Measurements from ENCODE around the gene TAF9. TPM values are rescaled to one million over a fixed set of nuclear protein-coding genes. Genes with fewer than 3 reads are reported as not detected.
"Not testable (repeated sequence)": the region's sequence is repeated elsewhere in the genome, so short reads cannot be mapped to it uniquely, and the experiment has no call there.

The TAF9 gene
- total RNA-seq, 3 donors from 2014 or later (not counting 1 experiment from before 2014, with no cell fraction given) = 38.3 to 53.8 (median 46.6) TPM

GRCh38 chr5:69404659-69405330, 35.5 kb upstream of the TAF9 start:
- no peaks in the 10 kb centered on the region for H3K27me3 ChIP-seq (ENCODE audit: control insufficient read depth, insufficient read depth, low read length)
- Mint-ChIP-seq H3K4me3 (no peak overlapping the region), H3K4me1 (no peaks in the 10 kb centered on the region), H3K27ac (no peak overlapping the region), H3K9me3 (no peaks in the 10 kb centered on the region), H3K36me3 (peaks cover 5% of the 10 kb centered on the region), H3K27me3 (ENCODE audit: low read depth in 2 of 2) (no peaks in the 10 kb centered on the region)
- H3K36me3 ChIP-seq (ENCODE audit: control insufficient read depth, insufficient read depth, low read length) = peaks cover 33% of the 10 kb centered on the region
- no peaks in the 10 kb centered on the region for H3K9me3 ChIP-seq (ENCODE audit: control insufficient read depth, insufficient read depth, low read length)
- no peak for DNase-seq
- H3K4me3 ChIP-seq (ENCODE audit: low read length) = no peak overlapping the region
- intact Hi-C loops (cut with micrococcal nuclease) = no loop called here
- no peak overlapping the region for H3K27ac ChIP-seq (ENCODE audit: low read length)
- WGBS (ENCODE audit: insufficient coverage) = 89% methylated on average over 15 of the region's 15 CpGs
- H3K4me1 ChIP-seq (ENCODE audit: control insufficient read depth, insufficient read depth, low read length) = no peaks in the 10 kb centered on the region
- TF ChIP-seq CTCF (IDR thresholded peaks at IDR 0.05) = no peak
- no peak for ATAC-seq

- Histone ChIP-seq H3K9me3 (ENCODE audit: control insufficient read depth, insufficient read depth, low read length) (no peaks in the 10 kb centered on the region), H3K4me1 (ENCODE audit: control insufficient read depth, insufficient read depth, low read length) (no peaks in the 10 kb centered on the region), H3K4me3 (ENCODE audit: low read length) (no peak overlapping the region), H3K27ac (ENCODE audit: low read length) (no peak overlapping the region), H3K36me3 (ENCODE audit: control insufficient read depth, insufficient read depth, low read length) (peaks cover 20% of the 10 kb centered on the region), H3K27me3 (ENCODE audit: control insufficient read depth, insufficient read depth, low read length) (no peaks in the 10 kb centered on the region)
- H3K27me3 Mint-ChIP-seq (ENCODE audit: low read depth in 2 of 2) = no peaks in the 10 kb centered on the region
- DNase-seq = no peak
- no peak for ATAC-seq
- H3K27ac Mint-ChIP-seq = no peak overlapping the region
- H3K36me3 Mint-ChIP-seq = peaks cover 13% of the 10 kb centered on the region
- no peaks in the 10 kb centered on the region for H3K9me3 Mint-ChIP-seq
- no peak overlapping the region for H3K4me3 Mint-ChIP-seq
- H3K4me1 Mint-ChIP-seq = no peaks in the 10 kb centered on the region
- intact Hi-C loops (cut with micrococcal nuclease) = no loop called here
- no peak for TF ChIP-seq CTCF (IDR thresholded peaks at IDR 0.05)
These were observed 9.1 kb upstream of the TAF9 start for GRCh38 chr5:69378376-69378775.

GRCh38 chr5:69374911-69375446, 5.7 kb upstream of the TAF9 start:
- DNase-seq = no peak
- no peak overlapping the region for H3K4me3 Mint-ChIP-seq
- no peaks in the 10 kb centered on the region for H3K27me3 ChIP-seq (ENCODE audit: control insufficient read depth, insufficient read depth, low read length)
- WGBS (ENCODE audit: insufficient coverage) = 83% methylated on average over 4 of the region's 4 CpGs
- H3K9me3 ChIP-seq (ENCODE audit: control insufficient read depth, insufficient read depth, low read length) = no peaks in the 10 kb centered on the region
- H3K9me3 Mint-ChIP-seq = no peaks in the 10 kb centered on the region
- H3K27ac Mint-ChIP-seq = no peak overlapping the region
- no peak for ATAC-seq
- H3K36me3 Mint-ChIP-seq = peaks cover 13% of the 10 kb centered on the region
- peaks cover 7% of the 10 kb centered on the region for H3K4me1 ChIP-seq (ENCODE audit: control insufficient read depth, insufficient read depth, low read length)
- peaks cover 11% of the 10 kb centered on the region for H3K36me3 ChIP-seq (ENCODE audit: control insufficient read depth, insufficient read depth, low read length)
- no peak for TF ChIP-seq CTCF (IDR thresholded peaks at IDR 0.05)
- intact Hi-C loops (cut with micrococcal nuclease) = no loop called here
- peaks cover 0 to 8% of the 10 kb centered on the region in 2 donors for H3K4me1 Mint-ChIP-seq
- H3K27me3 Mint-ChIP-seq (ENCODE audit: low read depth in 2 of 2) = no peaks in the 10 kb centered on the region
- no peak overlapping the region for H3K4me3 ChIP-seq (ENCODE audit: low read length)
- H3K27ac ChIP-seq (ENCODE audit: low read length) = no peak overlapping the region

- no peaks in the 10 kb centered on the region for H3K27me3 ChIP-seq (ENCODE audit: control insufficient read depth, insufficient read depth, low read length)
- Mint-ChIP-seq H3K27me3 (ENCODE audit: low read depth in 2 of 2) (no peaks in the 10 kb centered on the region), H3K27ac (no peak overlapping the region), H3K36me3 (peaks cover 13% of the 10 kb centered on the region), H3K4me1 (peaks cover 14 to 21% of the 10 kb centered on the region in 2 donors), H3K9me3 (no peaks in the 10 kb centered on the region), H3K4me3 (peak overlapping the region; percentile 13)
- intact Hi-C loops (cut with micrococcal nuclease) = no loop called here
- no peak overlapping the region for H3K4me3 ChIP-seq (ENCODE audit: low read length)
- no peak for TF ChIP-seq CTCF (IDR thresholded peaks at IDR 0.05)
- H3K27ac ChIP-seq (ENCODE audit: low read length) = no peak overlapping the region
- no peaks in the 10 kb centered on the region for H3K9me3 ChIP-seq (ENCODE audit: control insufficient read depth, insufficient read depth, low read length)
- H3K4me1 ChIP-seq (ENCODE audit: control insufficient read depth, insufficient read depth, low read length) = peaks cover 20% of the 10 kb centered on the region
- DNase-seq = no peak
- H3K36me3 ChIP-seq (ENCODE audit: control insufficient read depth, insufficient read depth, low read length) = peaks cover 2% of the 10 kb centered on the region
- ATAC-seq = no peak
- WGBS (ENCODE audit: insufficient coverage) = 95% methylated on average over 3 of the region's 5 CpGs
These were observed 3.1 kb upstream of the TAF9 start for GRCh38 chr5:69372394-69372793.

GRCh38 chr5:69370335-69370734, 1.0 kb upstream of the TAF9 start:
- Histone ChIP-seq H3K36me3 (ENCODE audit: control insufficient read depth, insufficient read depth, low read length) (peaks cover 11% of the 10 kb centered on the region), H3K4me3 (ENCODE audit: low read length) (peak overlapping the region; percentile 97), H3K27ac (ENCODE audit: low read length) (peak overlapping the region; percentile 98), H3K4me1 (ENCODE audit: control insufficient read depth, insufficient read depth, low read length) (peaks cover 20% of the 10 kb centered on the region)
- WGBS (ENCODE audit: insufficient coverage) = 4% methylated on average over 16 of the region's 16 CpGs
- H3K27me3 Mint-ChIP-seq (ENCODE audit: low read depth in 2 of 2); DNase-seq; H3K36me3 Mint-ChIP-seq; intact Hi-C loops (cut with micrococcal nuclease); H3K9me3 Mint-ChIP-seq; H3K9me3 ChIP-seq (ENCODE audit: control insufficient read depth, insufficient read depth, low read length); H3K27me3 ChIP-seq (ENCODE audit: control insufficient read depth, insufficient read depth, low read length); ATAC-seq: not testable (repeated sequence)
- Mint-ChIP-seq H3K4me1 (peaks cover 21 to 27% of the 10 kb centered on the region in 2 donors), H3K27ac (peak overlapping the region; percentile 95 to 96), H3K4me3 (peak overlapping the region; percentile 89)
